ENCODE measurements around the gene MTX1. TPM values are rescaled to one million over a fixed set of nuclear protein-coding genes. Genes with fewer than 3 reads are reported as not detected.
A peak's percentile ranks its signal among the peaks of the same experiment; 100 is the strongest.

Gene MTX1
- total and polyA plus RNA-seq, 2 experiments from 2014 or later, result 61.4 to 69.2 TPM

DNA sequence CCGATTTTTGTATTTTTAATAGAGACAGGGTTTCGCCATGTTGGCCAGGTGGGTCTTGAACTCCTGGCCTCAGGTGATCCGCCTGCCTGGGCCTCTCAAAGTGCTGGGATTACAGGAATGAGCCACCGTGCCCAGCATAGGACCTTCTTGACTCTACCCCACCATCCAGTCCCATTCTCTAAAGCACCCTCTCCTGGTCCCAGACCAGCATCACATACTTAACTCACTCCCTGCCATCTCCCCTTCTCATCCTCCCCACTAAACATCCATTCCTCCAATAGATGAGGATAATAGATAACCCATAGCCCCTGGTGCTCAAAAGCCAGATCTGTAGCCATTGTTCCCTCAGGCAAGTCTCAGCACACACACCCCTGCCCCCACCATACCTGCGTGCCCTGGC is 44.7 kb downstream of the MTX1 start:
- Histone ChIP-seq H3K79me2 (ENCODE audit: insufficient read depth) (peaks cover 23% of the 10 kb centered on the region), H4K20me1 (ENCODE audit: insufficient read depth) (no peaks in the 10 kb centered on the region), H3K27me3 (replicated peaks; ENCODE audit: insufficient read depth) (no peaks in the 10 kb centered on the region), H3K4me2 (ENCODE audit: unreplicated experiment) (peak overlapping the region; percentile 84), H3K9me3 (ENCODE audit: low read depth) (no peaks in the 10 kb centered on the region), H3K4me1 (ENCODE audit: insufficient read depth) (peaks cover 7% of the 10 kb centered on the region; the same call in 1 of the 2 replicates), H3K27ac (no peak overlapping the region), H3F3A (ENCODE audit: insufficient read depth) (peaks cover 17% of the 10 kb centered on the region), H3K9ac (peak overlapping the region; percentile 84; the same call in 1 of the 2 replicates), H3K4me3 (peak overlapping the region; percentile 77), H3K36me3 (ENCODE audit: low read depth) (no peaks in the 10 kb centered on the region), H2AFZ (no peak overlapping the region), H3K9me2 (ENCODE audit: insufficient read depth) (no peaks in the 10 kb centered on the region)
- peak; percentile 17 for DNase-seq
- 79 to 84% methylated on average over 5 of the region's 5 CpGs for WGBS, 2 experiments (ENCODE audit: low coverage in 1 of 2, low lambda C conversion rate in 2 of 2, missing lambda C conversion rate in 2 of 2)
- no peak for TF ChIP-seq EZH2 (IDR thresholded peaks at IDR 0.05; ENCODE audit: insufficient read depth, poor library complexity, severe bottlenecking)
- no peak for TF ChIP-seq EZH2phosphoT487 (IDR thresholded peaks at IDR 0.05; ENCODE audit: insufficient read depth, low read depth)
- in situ Hi-C loops (cut with MboI), result no loop called here

DNA sequence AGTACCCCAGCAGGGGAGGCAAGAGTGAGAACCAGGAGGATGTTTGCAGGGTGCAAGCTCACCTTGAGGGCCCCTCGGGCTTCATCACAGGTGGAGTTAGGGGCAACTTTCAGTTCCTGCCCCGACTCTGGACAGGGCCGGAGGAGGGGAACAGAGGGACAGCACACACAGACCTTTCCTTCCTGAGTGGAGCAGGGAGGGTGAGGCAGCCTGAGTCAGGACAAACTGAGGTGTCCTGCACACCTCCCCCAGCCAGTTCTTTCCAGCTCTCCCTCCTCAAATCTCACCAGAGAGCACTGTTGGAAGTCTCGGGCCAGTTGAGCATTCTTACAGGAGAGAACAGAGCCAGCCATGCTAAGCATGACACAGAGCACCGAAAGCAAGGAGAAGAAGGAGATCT is 45.3 kb downstream of the MTX1 start:
- Histone ChIP-seq H3K9me3 (ENCODE audit: low read depth) (no peaks in the 10 kb centered on the region), H2AFZ (peak overlapping the region; percentile 83; the same call in 1 of the 2 replicates), H3K27ac (0 out of 2 replicates have a peak overlapping the region, but pooled peaks have one; percentile 12), H4K20me1 (ENCODE audit: insufficient read depth) (no peaks in the 10 kb centered on the region), H3K4me2 (ENCODE audit: unreplicated experiment) (peak overlapping the region; percentile 84), H3K4me3 (peak overlapping the region; percentile 77), H3K27me3 (replicated peaks; ENCODE audit: insufficient read depth) (no peaks in the 10 kb centered on the region), H3K36me3 (ENCODE audit: low read depth) (no peaks in the 10 kb centered on the region), H3K9me2 (ENCODE audit: insufficient read depth) (no peaks in the 10 kb centered on the region), H3F3A (ENCODE audit: insufficient read depth) (peaks cover 17% of the 10 kb centered on the region), H3K79me2 (ENCODE audit: insufficient read depth) (peaks cover 23% of the 10 kb centered on the region), H3K4me1 (ENCODE audit: insufficient read depth) (peaks cover 7% of the 10 kb centered on the region; the same call in 1 of the 2 replicates), H3K9ac (peak overlapping the region; percentile 84)
- WGBS, 2 experiments (ENCODE audit: low coverage in 1 of 2, low lambda C conversion rate in 2 of 2, missing lambda C conversion rate in 2 of 2), result 40 to 53% methylated on average over 5 of the region's 5 CpGs
- TF ChIP-seq EZH2phosphoT487 (IDR thresholded peaks at IDR 0.05; ENCODE audit: insufficient read depth, low read depth) (no peak), EZH2 (IDR thresholded peaks at IDR 0.05; ENCODE audit: insufficient read depth, poor library complexity, severe bottlenecking) (no peak)
- in situ Hi-C loops (cut with MboI), result no loop called here
- peak; percentile 57 for DNase-seq

GRCh38 chr1:155254228-155254713 is 45.8 kb downstream of the MTX1 start:
- Histone ChIP-seq H3K79me2 (ENCODE audit: insufficient read depth) (peaks cover 25% of the 10 kb centered on the region), H3K27me3 (replicated peaks; ENCODE audit: insufficient read depth) (no peaks in the 10 kb centered on the region), H3K36me3 (ENCODE audit: low read depth) (no peaks in the 10 kb centered on the region), H3K4me1 (ENCODE audit: insufficient read depth) (peaks cover 7% of the 10 kb centered on the region; the same call in 1 of the 2 replicates), H2AFZ (peak overlapping the region; percentile 83), H3F3A (ENCODE audit: insufficient read depth) (peaks cover 17% of the 10 kb centered on the region), H3K27ac (0 out of 2 replicates have a peak overlapping the region, but pooled peaks have one; percentile 12), H3K4me3 (peak overlapping the region; percentile 77), H3K9me3 (ENCODE audit: low read depth) (no peaks in the 10 kb centered on the region), H3K4me2 (ENCODE audit: unreplicated experiment) (peak overlapping the region; percentile 84), H3K9ac (peak overlapping the region; percentile 84), H3K9me2 (ENCODE audit: insufficient read depth) (no peaks in the 10 kb centered on the region), H4K20me1 (ENCODE audit: insufficient read depth) (no peaks in the 10 kb centered on the region)
- in situ Hi-C loops (cut with MboI), result no loop called here
- TF ChIP-seq EZH2 (IDR thresholded peaks at IDR 0.05; ENCODE audit: insufficient read depth, poor library complexity, severe bottlenecking), result no peak
- no peak for TF ChIP-seq EZH2phosphoT487 (IDR thresholded peaks at IDR 0.05; ENCODE audit: insufficient read depth, low read depth)
- DNase-seq, result no peak
- 13 to 15% methylated on average over 12 of the region's 12 CpGs for WGBS, 2 experiments (ENCODE audit: low coverage in 1 of 2, low lambda C conversion rate in 2 of 2, missing lambda C conversion rate in 2 of 2)

GRCh38 chr1:155254714-155255242 is 46.3 kb downstream of the MTX1 start:
- H3K4me2 ChIP-seq (ENCODE audit: unreplicated experiment), result peak overlapping the region; percentile 84
- peaks cover 30% of the 10 kb centered on the region for H3K79me2 ChIP-seq (ENCODE audit: insufficient read depth)
- no peaks in the 10 kb centered on the region for H3K36me3 ChIP-seq (ENCODE audit: low read depth)
- peak overlapping the region; percentile 83 for H2AFZ ChIP-seq
- peaks cover 7% of the 10 kb centered on the region; the same call in 1 of the 2 replicates for H3K4me1 ChIP-seq (ENCODE audit: insufficient read depth)
- H3K4me3 ChIP-seq, result peak overlapping the region; percentile 77
- peaks cover 17% of the 10 kb centered on the region for H3F3A ChIP-seq (ENCODE audit: insufficient read depth)
- 1 to 3% methylated on average over 26 to 34 of the region's 35 CpGs for WGBS, 2 experiments (ENCODE audit: low coverage in 1 of 2, low lambda C conversion rate in 2 of 2, missing lambda C conversion rate in 2 of 2)
- peak; percentile 52 for DNase-seq
- H4K20me1 ChIP-seq (ENCODE audit: insufficient read depth), result no peaks in the 10 kb centered on the region
- TF ChIP-seq EZH2 (IDR thresholded peaks at IDR 0.05; ENCODE audit: insufficient read depth, poor library complexity, severe bottlenecking) (no peak), EZH2phosphoT487 (IDR thresholded peaks at IDR 0.05; ENCODE audit: insufficient read depth, low read depth) (no peak)
- H3K9ac ChIP-seq, result peak overlapping the region; percentile 84
- no peaks in the 10 kb centered on the region for H3K9me3 ChIP-seq (ENCODE audit: low read depth)
- in situ Hi-C loops (cut with MboI), result no loop called here
- peak overlapping the region; percentile 84 for H3K27ac ChIP-seq
- H3K27me3 ChIP-seq (replicated peaks; ENCODE audit: insufficient read depth), result no peaks in the 10 kb centered on the region
- no peaks in the 10 kb centered on the region for H3K9me2 ChIP-seq (ENCODE audit: insufficient read depth)

Measured in GM23248 (cell line).